ENCODE data around the gene SNX32. TPM values are rescaled to one million over a fixed set of nuclear protein-coding genes. Genes with fewer than 3 reads are reported as not detected.

Gene SNX32
- total and polyA plus RNA-seq, 9 of the 15 experiments (the other 6 are each of a cell fraction or from before 2014, with no cell fraction given), result 0.03 TPM; not detected in 7

- TF ChIP-seq ZNF639 (CRISPR knock-in tag; conservative IDR thresholded peaks at IDR 0.05 in 1 of 2, IDR thresholded peaks at IDR 0.05 in 1 of 2) (peak in 1 of 2 experiments; percentile 4; a peak in 1 of 4 replicates), ZNF764 (CRISPR knock-in tag; IDR thresholded peaks at IDR 0.05; ENCODE audit: low read depth) (no peak), TEAD2 (tag; IDR thresholded peaks at IDR 0.05) (no peak), ZNF318 (IDR thresholded peaks at IDR 0.05; ENCODE audit: borderline replicate concordance in 1 of 2, low read depth in 1 of 2) (0 out of 4 replicates have a peak, but pooled peaks of 1 of the 2 experiments have one; percentile 7), CTBP1 (IDR thresholded peaks at IDR 0.05; ENCODE audit: borderline replicate concordance) (no peak), SNIP1 (IDR thresholded peaks at IDR 0.05; ENCODE audit: low read depth) (peak; percentile 24; the same call in 1 of the 2 replicates), PHB2 (IDR thresholded peaks at IDR 0.05; ENCODE audit: low read depth) (0 out of 2 replicates have a peak, but pooled peaks have one; percentile 43), PRDM10 (IDR thresholded peaks at IDR 0.05; ENCODE audit: partially characterized antibody) (no peak), FOXA1 (IDR thresholded peaks at IDR 0.05; ENCODE audit: borderline replicate concordance) (no peak), ZNF134 (CRISPR knock-in tag; conservative IDR thresholded peaks at IDR 0.05) (no peak), GATAD2A (IDR thresholded peaks at IDR 0.05) (no peak), RBM15 (IDR thresholded peaks at IDR 0.05; ENCODE audit: insufficient read depth, low read length) (no peak), PYGO2 (tag; IDR thresholded peaks at IDR 0.05) (no peak), SAP30 (IDR thresholded peaks at IDR 0.05; ENCODE audit: borderline replicate concordance, insufficient read depth, low read depth, low read length, poor library complexity, severe bottlenecking) (peak; percentile 64)
Observed at GRCh38 chr11:65859812-65860277, 26.1 kb downstream of the SNX32 start (continued).
